HFF-Myc (cell line): ENCODE results near the gene BNIP3.

Experiments used
- DNase-seq: peaks from one replicate; pipeline ENCODE4 v3.0.0-alpha.2; 2011; ENCODE audit warnings: low read depth; ENCODE audit errors: extremely low read depth
- H3K4me3 ChIP-seq: replicated peaks from 2 replicates; pipeline ENCODE4 v1.5.1; 2011; ENCODE audit warnings: low read depth, mild to moderate bottlenecking, control low read depth, low read length
- CTCF ChIP-seq: IDR thresholded peaks from 2 replicates; pipeline ENCODE4 v1.5.1; 2012; ENCODE audit warnings: mild to moderate bottlenecking, low read depth, low read length, control low read depth; ENCODE audit errors: missing control alignments

Gene BNIP3

GRCh38 chr10:131933016-131933695 lies 48.6 kb downstream of the BNIP3 start:
- no peak for TF ChIP-seq CTCF
- no peak for DNase-seq
- H3K4me3 ChIP-seq, result no peak overlapping the region

GRCh38 chr10:131931981-131932380 lies 49.7 kb downstream of the BNIP3 start:
- no peak overlapping the region for H3K4me3 ChIP-seq
- no peak for DNase-seq
- no peak for TF ChIP-seq CTCF

GRCh38 chr10:131930586-131931330 lies 51.0 kb downstream of the BNIP3 start:
- no peak for DNase-seq
- no peak overlapping the region for H3K4me3 ChIP-seq
- TF ChIP-seq CTCF, result no peak

- DNase-seq, result no peak
- no peak for TF ChIP-seq CTCF
- H3K4me3 ChIP-seq, result no peak overlapping the region
These were observed 51.6 kb downstream of the BNIP3 start for GRCh38 chr10:131930150-131930549.

GRCh38 chr10:131929122-131929845 lies 52.4 kb downstream of the BNIP3 start:
- TF ChIP-seq CTCF, result no peak

GRCh38 chr10:131928248-131929095 lies 53.3 kb downstream of the BNIP3 start:
- no peak for DNase-seq
- TF ChIP-seq CTCF, result no peak
- no peak overlapping the region for H3K4me3 ChIP-seq

More at GRCh38 chr10:131929122-131929845, 52.4 kb downstream of the BNIP3 start:
- H3K4me3 ChIP-seq, result no peak overlapping the region
- no peak for DNase-seq
